ENCODE results near the gene IL18RAP. TPM values are rescaled to one million over a fixed set of nuclear protein-coding genes. Genes with fewer than 3 reads are reported as not detected.

IL18RAP gene
- total RNA-seq, result not detected in 2 replicates

GRCh38 chr2:102422910-102423309 lies at the start of gene IL18RAP:
TSS of gene IL18RAP (plus strand) at chr2:102423160. CDS start at chr2:102423278, 118 bp downstream.
- H3K36me3 ChIP-seq (ENCODE audit: insufficient read depth, low read length), result no peaks in the 10 kb centered on the region
- DNase-seq (ENCODE audit: insufficient read length, low spot score, missing footprints), result no peak
- TF ChIP-seq, protein P1, sequence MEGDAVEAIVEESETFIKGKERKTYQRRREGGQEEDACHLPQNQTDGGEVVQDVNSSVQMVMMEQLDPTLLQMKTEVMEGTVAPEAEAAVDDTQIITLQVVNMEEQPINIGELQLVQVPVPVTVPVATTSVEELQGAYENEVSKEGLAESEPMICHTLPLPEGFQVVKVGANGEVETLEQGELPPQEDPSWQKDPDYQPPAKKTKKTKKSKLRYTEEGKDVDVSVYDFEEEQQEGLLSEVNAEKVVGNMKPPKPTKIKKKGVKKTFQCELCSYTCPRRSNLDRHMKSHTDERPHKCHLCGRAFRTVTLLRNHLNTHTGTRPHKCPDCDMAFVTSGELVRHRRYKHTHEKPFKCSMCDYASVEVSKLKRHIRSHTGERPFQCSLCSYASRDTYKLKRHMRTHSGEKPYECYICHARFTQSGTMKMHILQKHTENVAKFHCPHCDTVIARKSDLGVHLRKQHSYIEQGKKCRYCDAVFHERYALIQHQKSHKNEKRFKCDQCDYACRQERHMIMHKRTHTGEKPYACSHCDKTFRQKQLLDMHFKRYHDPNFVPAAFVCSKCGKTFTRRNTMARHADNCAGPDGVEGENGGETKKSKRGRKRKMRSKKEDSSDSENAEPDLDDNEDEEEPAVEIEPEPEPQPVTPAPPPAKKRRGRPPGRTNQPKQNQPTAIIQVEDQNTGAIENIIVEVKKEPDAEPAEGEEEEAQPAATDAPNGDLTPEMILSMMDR (IDR thresholded peaks at IDR 0.05; ENCODE audit: extremely low read depth, low read depth, low read length), result no peak

GRCh38 chr2:102376052-102376591 lies 46.8 kb upstream of the IL18RAP start:
- H4K20me1 ChIP-seq (ENCODE audit: insufficient read depth, low read length), result no peaks in the 10 kb centered on the region
- no peaks in the 10 kb centered on the region for H3K9me3 ChIP-seq (ENCODE audit: low read depth, low read length)
- no peaks in the 10 kb centered on the region for H3K4me1 ChIP-seq (ENCODE audit: insufficient read depth, low read length)
- H3K27ac ChIP-seq (ENCODE audit: low read depth, low read length), result no peak overlapping the region
- H3K27me3 ChIP-seq (ENCODE audit: insufficient read depth, low read length), result no peaks in the 10 kb centered on the region
- no peaks in the 10 kb centered on the region for H3K36me3 ChIP-seq (ENCODE audit: insufficient read depth, low read length)
- H3K79me2 ChIP-seq (ENCODE audit: insufficient read depth, low read length), result no peaks in the 10 kb centered on the region
- H3K4me3 ChIP-seq (ENCODE audit: insufficient read depth, low read length), result no peak overlapping the region
- DNase-seq (ENCODE audit: insufficient read length, low spot score, missing footprints), result no peak
- H3K4me2 ChIP-seq (ENCODE audit: insufficient read depth, low read length), result no peak overlapping the region
- TF ChIP-seq, protein P1 (IDR thresholded peaks at IDR 0.05; ENCODE audit: extremely low read depth, low read depth, low read length), result no peak
- H2AFZ ChIP-seq (ENCODE audit: low read length), result no peak overlapping the region

More at GRCh38 chr2:102422910-102423309, at the start of gene IL18RAP:
- H2AFZ ChIP-seq (ENCODE audit: low read length), result no peak within 1 kb of the TSS
- H3K79me2 ChIP-seq (ENCODE audit: insufficient read depth, low read length), result no peaks in the 10 kb centered on the region
- H3K4me3 ChIP-seq (ENCODE audit: insufficient read depth, low read length), result no peak within 1 kb of the TSS
- H3K4me2 ChIP-seq (ENCODE audit: insufficient read depth, low read length), result no peak within 1 kb of the TSS
- H3K9me3 ChIP-seq (ENCODE audit: low read depth, low read length), result no peaks in the 10 kb centered on the region
- H3K4me1 ChIP-seq (ENCODE audit: insufficient read depth, low read length), result no peaks in the 10 kb centered on the region
- H3K27ac ChIP-seq (ENCODE audit: low read depth, low read length), result no peak within 1 kb of the TSS
- peaks cover 14% of the 10 kb centered on the region for H3K27me3 ChIP-seq (ENCODE audit: insufficient read depth, low read length)
- H4K20me1 ChIP-seq (ENCODE audit: insufficient read depth, low read length), result no peaks in the 10 kb centered on the region

DNA sequence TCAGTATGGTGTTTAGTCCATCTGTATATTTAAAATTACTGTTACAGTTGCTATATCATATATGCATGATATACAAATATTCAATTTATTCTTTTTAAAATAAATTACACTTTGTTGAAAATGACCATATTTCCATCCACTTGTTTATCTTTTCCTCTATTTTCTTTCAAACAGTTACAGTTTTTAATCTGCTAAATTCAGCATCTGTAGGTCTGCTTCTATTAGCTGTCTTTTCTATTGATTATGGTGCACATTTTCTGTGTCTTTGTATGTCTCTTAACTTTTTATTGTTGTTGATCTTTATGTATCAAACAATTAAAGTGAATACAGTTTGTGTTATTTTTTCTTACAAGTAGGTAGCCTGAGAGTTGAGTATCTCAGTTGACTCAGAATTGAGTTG lies 39.2 kb upstream of the IL18RAP start:
- Histone ChIP-seq H2AFZ (ENCODE audit: low read length) (no peak overlapping the region), H3K79me2 (ENCODE audit: insufficient read depth, low read length) (no peaks in the 10 kb centered on the region), H3K4me1 (ENCODE audit: insufficient read depth, low read length) (no peaks in the 10 kb centered on the region), H3K4me3 (ENCODE audit: insufficient read depth, low read length) (no peak overlapping the region), H3K4me2 (ENCODE audit: insufficient read depth, low read length) (no peak overlapping the region), H3K27me3 (ENCODE audit: insufficient read depth, low read length) (no peaks in the 10 kb centered on the region), H4K20me1 (ENCODE audit: insufficient read depth, low read length) (no peaks in the 10 kb centered on the region), H3K9me3 (ENCODE audit: low read depth, low read length) (peaks cover 2% of the 10 kb centered on the region), H3K27ac (ENCODE audit: low read depth, low read length) (no peak overlapping the region), H3K36me3 (ENCODE audit: insufficient read depth, low read length) (no peaks in the 10 kb centered on the region)
- DNase-seq (ENCODE audit: insufficient read length, low spot score, missing footprints), result no peak
- TF ChIP-seq, protein P1 (IDR thresholded peaks at IDR 0.05; ENCODE audit: extremely low read depth, low read depth, low read length), result no peak

- Histone ChIP-seq H3K4me2 (ENCODE audit: insufficient read depth, low read length) (no peak overlapping the region), H3K27me3 (ENCODE audit: insufficient read depth, low read length) (no peaks in the 10 kb centered on the region), H3K27ac (ENCODE audit: low read depth, low read length) (no peak overlapping the region), H3K4me3 (ENCODE audit: insufficient read depth, low read length) (no peak overlapping the region), H3K4me1 (ENCODE audit: insufficient read depth, low read length) (no peaks in the 10 kb centered on the region), H3K36me3 (ENCODE audit: insufficient read depth, low read length) (no peaks in the 10 kb centered on the region), H2AFZ (ENCODE audit: low read length) (no peak overlapping the region), H3K9me3 (ENCODE audit: low read depth, low read length) (peaks cover 2% of the 10 kb centered on the region), H4K20me1 (ENCODE audit: insufficient read depth, low read length) (no peaks in the 10 kb centered on the region), H3K79me2 (ENCODE audit: insufficient read depth, low read length) (no peaks in the 10 kb centered on the region)
- DNase-seq (ENCODE audit: insufficient read length, low spot score, missing footprints), result no peak
- TF ChIP-seq, protein P1 (IDR thresholded peaks at IDR 0.05; ENCODE audit: extremely low read depth, low read depth, low read length), result no peak
Observed at GRCh38 chr2:102385522-102385921, 37.4 kb upstream of the IL18RAP start.
